Neural progenitor cell (in vitro differentiated cells): ENCODE data around the gene FGFR2. TPM values are rescaled to one million over a fixed set of nuclear protein-coding genes. Genes with fewer than 3 reads are reported as not detected.

ENCODE experiments used
- DNase-seq: peaks from one replicate; pipeline ENCODE4 v3.0.0-alpha.2; 2016; ENCODE audit warnings: low spot score
- H2AFZ ChIP-seq: fragments of 200-600 bp; sonication (generic); replicated peaks from 2 replicates; pipeline ENCODE4 v1.6.1; 2016; ENCODE audit warnings: antibody characterized with exemption
- H3F3A ChIP-seq: fragments of 200-600 bp; sonication (generic); 2 replicates; pipeline ENCODE4 v1.6.1; 2016; ENCODE audit warnings: antibody characterized with exemption, low read depth
- H3K27ac ChIP-seq: fragments of 200-600 bp; sonication (generic); 2 replicates; pipeline ENCODE4 v1.5.1; 2016; ENCODE audit warnings: mild to moderate bottlenecking
- H3K27me3 ChIP-seq: fragments of 200-600 bp; sonication (generic); 2 replicates; pipeline ENCODE4 v1.6.1; 2016; ENCODE audit warnings: mild to moderate bottlenecking, moderate library complexity
- H3K36me3 ChIP-seq: fragments of 200-600 bp; sonication (generic); 2 replicates; pipeline ENCODE4 v1.5.1; 2016
- H3K4me1 ChIP-seq: fragments of 200-600 bp; sonication (generic); 2 replicates; pipeline ENCODE4 v1.6.1; 2016; ENCODE audit warnings: mixed run types
- H3K4me2 ChIP-seq: fragments of 200-600 bp; sonication (generic); 2 replicates; pipeline ENCODE4 v1.6.1; 2016
- H3K4me3 ChIP-seq: fragments of 200-600 bp; sonication (generic); 2 replicates; pipeline ENCODE4 v1.5.1; 2016
- H3K79me2 ChIP-seq: fragments of 200-600 bp; sonication (generic); 2 replicates; pipeline ENCODE4 v1.6.1; 2016; ENCODE audit warnings: low read depth
- H3K9ac ChIP-seq: fragments of 200-600 bp; sonication (generic); 2 replicates; pipeline ENCODE4 v1.6.1; 2016
- H3K9me3 ChIP-seq: fragments of 200-600 bp; sonication (generic); 2 replicates; pipeline ENCODE4 v1.5.1; 2016; ENCODE audit warnings: low read depth
- H4K20me1 ChIP-seq: fragments of 200-600 bp; sonication (generic); 2 replicates; pipeline ENCODE4 v1.6.1; 2016; ENCODE audit warnings: low read depth
- H3K27ac Mint-ChIP-seq: 3 replicates; pipeline ENCODE4 v1.8.0; 2021; ENCODE audit warnings: mixed read lengths
- H3K27me3 Mint-ChIP-seq: 2 replicates; pipeline ENCODE4 v1.8.0; 2022; ENCODE audit warnings: low read depth, mild to moderate bottlenecking, inconsistent platforms, moderate library complexity, mixed read lengths; ENCODE audit not compliant: insufficient read depth
- H3K36me3 Mint-ChIP-seq: 3 replicates; pipeline ENCODE4 v1.8.0; 2021; ENCODE audit warnings: mixed read lengths
- H3K4me1 Mint-ChIP-seq: 3 replicates; pipeline ENCODE4 v1.8.0; 2021; ENCODE audit warnings: mixed read lengths
- H3K4me3 Mint-ChIP-seq: 3 replicates; pipeline ENCODE4 v1.8.0; 2021; ENCODE audit warnings: mild to moderate bottlenecking, moderate library complexity, mixed read lengths
- H3K9me3 Mint-ChIP-seq: 3 replicates; pipeline ENCODE4 v1.8.0; 2020; ENCODE audit warnings: mixed read lengths
- CTCF ChIP-seq: fragments of 200-600 bp; sonication (generic); IDR thresholded peaks from 2 replicates; pipeline ENCODE4 v1.5.1; 2017; ENCODE audit warnings: antibody characterized with exemption, mild to moderate bottlenecking
- EZH2 ChIP-seq: fragments of 200-600 bp; sonication (generic); IDR thresholded peaks from 2 replicates; pipeline ENCODE4 v1.6.1; 2017; ENCODE audit warnings: antibody characterized with exemption, mild to moderate bottlenecking, moderate library complexity
- EZH2phosphoT487 ChIP-seq: fragments of 200-600 bp; sonication (generic); IDR thresholded peaks from 2 replicates; pipeline ENCODE4 v1.6.1; 2017; ENCODE audit warnings: antibody characterized with exemption
- total RNA-seq: library from RNA; depleted of rRNA; stranded (reverse); fragments of >200 nt; gene quantifications from 2 replicates; pipeline ENCODE4 v1.2.3, GENCODE V29; 2015; ENCODE audit warnings: low replicate concordance

FGFR2 gene
- total RNA-seq, 1 donor from 2014 or later: 99.1 TPM

- Mint-ChIP-seq H3K9me3 (no peaks in the 10 kb centered on the region), H3K36me3 (peaks cover 39% of the 10 kb centered on the region), H3K4me3 (peak overlapping the region; percentile 93), H3K27ac (no peak overlapping the region), H3K27me3 (peaks cover 18% of the 10 kb centered on the region), H3K4me1 (peaks cover 50% of the 10 kb centered on the region)
- Histone ChIP-seq H3K9ac (no peak overlapping the region), H3K27me3 (no peaks in the 10 kb centered on the region), H3F3A (peaks cover 35% of the 10 kb centered on the region), H3K79me2 (peaks cover 85% of the 10 kb centered on the region), H3K4me2 (peak overlapping the region; percentile 79), H3K4me3 (no peak overlapping the region), H2AFZ (no peak overlapping the region), H3K36me3 (no peaks in the 10 kb centered on the region), H3K9me3 (no peaks in the 10 kb centered on the region), H3K27ac (no peak overlapping the region), H4K20me1 (peaks cover 76% of the 10 kb centered on the region), H3K4me1 (peaks cover 53% of the 10 kb centered on the region)
- TF ChIP-seq EZH2phosphoT487 (no peak), CTCF (no peak), EZH2 (no peak)
- DNase-seq: no peak
These were observed 4.2 kb downstream of the FGFR2 start for GRCh38 chr10:121594076-121594475.

GRCh38 chr10:121593281-121594075, 4.8 kb downstream of the FGFR2 start:
- Histone ChIP-seq H3K4me3 (no peak overlapping the region), H3K9me3 (no peaks in the 10 kb centered on the region), H3F3A (peaks cover 29% of the 10 kb centered on the region), H3K4me2 (peak overlapping the region; percentile 79), H3K36me3 (no peaks in the 10 kb centered on the region), H3K9ac (no peak overlapping the region), H3K4me1 (peaks cover 53% of the 10 kb centered on the region), H2AFZ (no peak overlapping the region), H3K79me2 (peaks cover 88% of the 10 kb centered on the region), H4K20me1 (peaks cover 80% of the 10 kb centered on the region), H3K27ac (no peak overlapping the region), H3K27me3 (no peaks in the 10 kb centered on the region)
- H3K4me1 Mint-ChIP-seq: peaks cover 46% of the 10 kb centered on the region
- H3K4me3 Mint-ChIP-seq: peak overlapping the region; percentile 56
- H3K36me3 Mint-ChIP-seq: peaks cover 39% of the 10 kb centered on the region
- no peak overlapping the region for H3K27ac Mint-ChIP-seq
- no peak for DNase-seq
- H3K9me3 Mint-ChIP-seq: no peaks in the 10 kb centered on the region
- TF ChIP-seq CTCF: no peak
- no peak for TF ChIP-seq EZH2
- TF ChIP-seq EZH2phosphoT487: no peak
- H3K27me3 Mint-ChIP-seq: peaks cover 18% of the 10 kb centered on the region

- no peak overlapping the region for H3K9ac ChIP-seq
- no peak overlapping the region for H3K27ac ChIP-seq
- H3F3A ChIP-seq: peaks cover 26% of the 10 kb centered on the region
- peaks cover 50% of the 10 kb centered on the region for H3K36me3 Mint-ChIP-seq
- peaks cover 92% of the 10 kb centered on the region for H3K79me2 ChIP-seq
- peaks cover 7% of the 10 kb centered on the region for H3K9me3 Mint-ChIP-seq
- H3K4me3 ChIP-seq: no peak overlapping the region
- H4K20me1 ChIP-seq: peaks cover 88% of the 10 kb centered on the region
- H3K9me3 ChIP-seq: no peaks in the 10 kb centered on the region
- H3K4me1 Mint-ChIP-seq: peaks cover 46% of the 10 kb centered on the region
- DNase-seq: no peak
- peaks cover 4% of the 10 kb centered on the region for H3K36me3 ChIP-seq
- H3K4me2 ChIP-seq: no peak overlapping the region
- no peak overlapping the region for H3K27ac Mint-ChIP-seq
- TF ChIP-seq CTCF: peak; percentile 23
- no peak for TF ChIP-seq EZH2phosphoT487
- TF ChIP-seq EZH2: no peak
- peaks cover 18% of the 10 kb centered on the region for H3K27me3 Mint-ChIP-seq
- no peaks in the 10 kb centered on the region for H3K27me3 ChIP-seq
- H3K4me3 Mint-ChIP-seq: peak overlapping the region; percentile 8
- peaks cover 53% of the 10 kb centered on the region for H3K4me1 ChIP-seq
- H2AFZ ChIP-seq: no peak overlapping the region
These were observed 5.9 kb downstream of the FGFR2 start for GRCh38 chr10:121592155-121592890.
